BJ (cell line): ENCODE data around the gene PMEPA1. TPM values are rescaled to one million over a fixed set of nuclear protein-coding genes. Genes with fewer than 3 reads are reported as not detected.

Experiments
- CTCF ChIA-PET: fragments of 350-600 bp; formaldehyde crosslinking; extraction: SDS; loops from one replicate; lab custom pipeline; 2021; ENCODE audit warnings: antibody characterized with exemption, inconsistent platforms; lab: Yijun Ruan, JAX
- POLR2A ChIA-PET: fragments of 300-600 bp; sonication (Branson Sonifier 250); formaldehyde crosslinking; extraction: SDS; loops from one replicate; lab custom pipeline; 2021; ENCODE audit warnings: antibody characterized with exemption; lab: Charles Lee
- DNase-seq: peaks from one replicate; pipeline ENCODE4 v3.0.0-alpha.2; 2011; ENCODE audit warnings: low read depth
- H3K27me3 ChIP-seq: 2 replicates; pipeline ENCODE4 v1.6.0; 2011; ENCODE audit warnings: low read length; ENCODE audit not compliant: control insufficient read depth, insufficient read depth
- H3K36me3 ChIP-seq: 2 replicates; pipeline ENCODE4 v1.5.1; 2011; ENCODE audit warnings: low read length; ENCODE audit not compliant: control insufficient read depth, insufficient read depth
- H3K4me3 ChIP-seq: 2 replicates; pipeline ENCODE4 v1.5.1; 2011; ENCODE audit warnings: low read depth, mild to moderate bottlenecking, control low read depth, low read length
- polyA plus RNA-seq: library from polyadenylated mRNA; depleted of rRNA; stranded (reverse); fragments of >200 nt; gene quantifications from 2 replicates; pipeline ENCODE4 v1.2.3, GENCODE V29; 2011
- TF ChIP-seq, protein P1 (sequence below): IDR thresholded peaks from 2 replicates; pipeline ENCODE4 v1.5.1; 2011; ENCODE audit warnings: low read depth, mild to moderate bottlenecking, control low read depth, inconsistent platforms, low read length, moderate library complexity; ENCODE audit not compliant: insufficient read depth

PMEPA1 gene
- polyA plus RNA-seq, 1 experiment, result 5.0 TPM

DNA sequence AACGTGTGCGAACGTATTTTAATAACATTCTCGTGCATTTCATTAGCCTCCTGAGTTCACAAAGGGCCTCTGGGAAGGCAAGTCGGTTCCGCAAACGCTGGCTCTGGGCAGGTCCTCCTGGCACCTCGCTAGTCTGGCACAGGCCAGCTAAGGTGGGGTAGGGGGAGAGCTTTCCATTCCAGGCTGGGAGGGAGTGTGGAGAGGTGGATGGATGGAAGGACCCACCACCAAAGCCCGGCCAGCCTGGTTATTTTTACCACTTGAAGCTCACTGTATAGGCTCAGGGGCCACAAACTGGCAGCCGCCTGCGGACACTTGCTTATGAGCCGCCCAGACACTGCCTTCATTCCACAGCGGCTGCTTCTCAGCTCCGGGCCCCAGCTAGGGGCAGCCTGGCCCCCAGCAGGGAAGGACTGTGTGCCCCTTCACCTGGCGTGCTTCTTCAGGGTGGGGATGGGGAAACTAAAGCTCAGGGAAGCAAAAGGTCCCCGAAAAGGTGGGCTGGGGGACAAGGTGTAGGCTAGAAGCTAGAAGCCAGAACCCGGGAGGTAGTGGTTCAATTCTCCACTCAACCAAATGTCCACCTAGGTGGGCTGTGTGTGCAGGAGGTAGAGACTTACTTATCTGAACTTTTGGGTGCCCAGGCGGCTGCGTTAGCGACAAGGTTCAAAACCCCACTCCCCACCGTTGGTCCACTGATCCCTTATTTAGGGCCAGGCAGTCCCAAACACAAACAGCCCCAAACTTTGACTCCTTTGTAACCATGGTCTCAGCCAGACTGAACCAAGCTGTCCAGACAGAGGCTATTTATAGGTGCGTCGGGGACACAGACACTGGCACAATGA, 1.7 kb downstream of the PMEPA1 start:
- ChIA-PET CTCF (interaction anchor here (0.6 to 0.7 kb wide), 2 partner anchors 32 to 68 kb away, joined by 3 read pairs; no protein-coding TSS in a partner anchor), POLR2A (no interaction called here)
- Histone ChIP-seq H3K36me3 (no peaks in the 10 kb centered on the region), H3K4me3 (peak overlapping the region; percentile 60), H3K27me3 (no peaks in the 10 kb centered on the region; the same call in 1 of the 2 replicates)
- TF ChIP-seq, protein P1, sequence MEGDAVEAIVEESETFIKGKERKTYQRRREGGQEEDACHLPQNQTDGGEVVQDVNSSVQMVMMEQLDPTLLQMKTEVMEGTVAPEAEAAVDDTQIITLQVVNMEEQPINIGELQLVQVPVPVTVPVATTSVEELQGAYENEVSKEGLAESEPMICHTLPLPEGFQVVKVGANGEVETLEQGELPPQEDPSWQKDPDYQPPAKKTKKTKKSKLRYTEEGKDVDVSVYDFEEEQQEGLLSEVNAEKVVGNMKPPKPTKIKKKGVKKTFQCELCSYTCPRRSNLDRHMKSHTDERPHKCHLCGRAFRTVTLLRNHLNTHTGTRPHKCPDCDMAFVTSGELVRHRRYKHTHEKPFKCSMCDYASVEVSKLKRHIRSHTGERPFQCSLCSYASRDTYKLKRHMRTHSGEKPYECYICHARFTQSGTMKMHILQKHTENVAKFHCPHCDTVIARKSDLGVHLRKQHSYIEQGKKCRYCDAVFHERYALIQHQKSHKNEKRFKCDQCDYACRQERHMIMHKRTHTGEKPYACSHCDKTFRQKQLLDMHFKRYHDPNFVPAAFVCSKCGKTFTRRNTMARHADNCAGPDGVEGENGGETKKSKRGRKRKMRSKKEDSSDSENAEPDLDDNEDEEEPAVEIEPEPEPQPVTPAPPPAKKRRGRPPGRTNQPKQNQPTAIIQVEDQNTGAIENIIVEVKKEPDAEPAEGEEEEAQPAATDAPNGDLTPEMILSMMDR, result no peak
- DNase-seq, result no peak

DNA sequence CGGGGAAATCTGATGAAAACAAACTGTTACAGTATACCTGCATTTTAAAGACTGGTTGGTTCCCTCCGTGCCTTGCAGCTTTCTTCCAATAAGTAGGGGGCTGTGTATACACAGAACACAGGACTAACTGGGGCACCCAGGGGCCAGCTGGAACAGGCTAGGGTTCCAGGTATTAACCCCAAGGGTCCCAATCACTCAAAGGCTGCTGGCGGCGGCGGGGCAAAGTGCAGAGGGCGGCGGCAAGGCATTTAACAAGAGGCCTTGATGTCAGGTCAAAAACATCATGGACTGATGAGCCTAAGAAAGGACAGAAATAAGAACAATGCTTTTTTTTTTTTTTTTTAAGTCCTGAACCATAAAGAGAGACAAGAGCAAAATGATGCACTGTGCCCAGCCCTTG, 2.5 kb downstream of the PMEPA1 start:
- Histone ChIP-seq H3K36me3 (no peaks in the 10 kb centered on the region), H3K27me3 (no peaks in the 10 kb centered on the region; the same call in 1 of the 2 replicates), H3K4me3 (no peak overlapping the region)
- no peak for DNase-seq
- CTCF ChIA-PET, result no interaction called here
- POLR2A ChIA-PET, result no interaction called here
- TF ChIP-seq, protein P1, result no peak

DNA sequence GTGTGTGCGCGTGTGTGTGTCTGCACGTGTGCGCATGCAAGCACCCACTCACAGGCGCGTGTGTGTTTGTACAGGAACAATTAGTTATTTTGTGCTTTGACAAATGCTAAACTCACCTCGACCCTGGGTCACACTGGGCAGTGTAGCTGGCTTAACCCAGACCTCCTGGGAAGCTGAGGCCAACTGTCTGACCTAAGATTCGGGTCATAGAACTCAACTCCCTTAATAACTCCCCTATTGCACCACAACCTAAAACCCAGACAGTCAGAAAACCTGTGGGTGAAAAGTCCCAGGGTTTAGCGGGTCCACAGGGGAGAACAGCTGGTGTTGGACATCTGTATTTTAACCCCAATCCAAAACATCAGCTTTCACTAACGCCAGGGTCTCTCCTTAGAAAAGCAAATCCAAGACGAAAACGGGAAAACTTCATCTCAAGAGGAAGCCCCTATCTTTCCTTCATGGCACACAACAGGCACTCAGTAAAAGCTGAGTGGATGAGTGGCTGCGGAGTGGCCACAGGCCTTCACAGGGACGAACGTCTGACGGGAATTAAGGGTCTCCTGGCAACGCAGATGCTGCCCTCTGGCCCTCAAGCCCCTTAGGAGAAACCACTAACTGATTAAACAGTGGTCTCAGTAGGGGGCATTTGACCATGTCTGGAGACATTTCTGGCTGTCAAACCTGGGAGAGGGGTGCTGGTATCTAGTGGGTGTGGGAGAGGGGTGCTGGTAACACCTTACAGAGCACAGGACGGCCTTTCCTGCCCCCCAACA, 4.5 kb downstream of the PMEPA1 start:
- ChIA-PET CTCF (no interaction called here), POLR2A (no interaction called here)
- Histone ChIP-seq H3K36me3 (no peaks in the 10 kb centered on the region), H3K4me3 (no peak overlapping the region), H3K27me3 (no peaks in the 10 kb centered on the region; the same call in 1 of the 2 replicates)
- TF ChIP-seq, protein P1, result no peak
- no peak for DNase-seq

GRCh38 chr20:57704245-57704644, 5.6 kb downstream of the PMEPA1 start:
- ChIA-PET CTCF (no interaction called here), POLR2A (no interaction called here)
- H3K27me3 ChIP-seq, result no peaks in the 10 kb centered on the region; the same call in 1 of the 2 replicates
- H3K4me3 ChIP-seq, result no peak overlapping the region
- no peak for DNase-seq
- TF ChIP-seq, protein P1, result no peak
- no peaks in the 10 kb centered on the region for H3K36me3 ChIP-seq

DNA sequence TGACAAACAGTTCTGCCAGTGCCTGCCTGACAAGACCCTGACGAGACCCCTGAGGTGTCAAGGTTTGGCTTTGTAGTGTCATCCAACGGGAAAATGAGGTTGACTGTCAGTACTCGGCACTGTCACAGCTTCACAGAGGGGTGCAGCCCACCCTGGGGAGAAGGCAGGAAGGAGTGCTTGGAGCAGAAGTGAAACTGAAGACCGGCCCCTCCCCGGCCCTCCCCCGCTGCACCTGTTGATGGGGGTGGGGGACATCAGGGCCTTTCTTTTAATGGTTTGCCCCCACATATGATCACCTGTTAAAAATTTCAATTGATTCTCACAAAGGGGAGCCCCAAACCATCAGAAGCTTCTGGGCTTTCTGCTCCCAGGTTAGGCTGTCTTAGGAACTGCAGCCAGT, 6.8 kb downstream of the PMEPA1 start:
- H3K27me3 ChIP-seq, result no peaks in the 10 kb centered on the region; the same call in 1 of the 2 replicates
- ChIA-PET CTCF (interaction anchor here (1.4 to 1.9 kb wide), 2 partner anchors 13 kb away, joined by 3 to 4 read pairs; no protein-coding TSS in a partner anchor), POLR2A (no interaction called here)
- TF ChIP-seq, protein P1, result no peak
- H3K36me3 ChIP-seq, result no peaks in the 10 kb centered on the region
- H3K4me3 ChIP-seq, result no peak overlapping the region
- no peak for DNase-seq
